Right lobe of liver (tissue), 6 donors: Measurements from ENCODE around the gene CPNE6. TPM values are rescaled to one million over a fixed set of nuclear protein-coding genes. Genes with fewer than 3 reads are reported as not detected.
A peak's percentile ranks its signal among the peaks of the same experiment; 100 is the strongest.
"Not testable (repeated sequence)": the region's sequence is repeated elsewhere in the genome, so short reads cannot be mapped to it uniquely, and the experiment has no call there.

Experiments
- ATAC-seq, 4 donors: fragments of 200-7000 bp; cut with Tn5 transposase; one replicate each; pipeline ENCODE4 v1.9.1; 2020; ENCODE audit warnings: mild to moderate bottlenecking in 4 of 4, moderate library complexity in 4 of 4
- DNase-seq, 3 donors: peaks; one replicate each; pipeline ENCODE4 v3.0.0-alpha.2; 2020
- H3K27ac ChIP-seq, 3 donors: fragments of 200-600 bp; one replicate each; pipeline ENCODE4 v1.8.0; 2022
- H3K27me3 ChIP-seq, 2 donors: fragments of 200-600 bp; one replicate each; pipeline ENCODE4 v1.8.0; 2022
- H3K36me3 ChIP-seq, 4 donors: fragments of 200-600 bp; sonication (generic) in 1 of 4; one replicate each; pipeline versions ENCODE4 v1.5.1 to v1.8.0; 2017 to 2022; ENCODE audit warnings: control low read depth in 1 of 4
- H3K4me1 ChIP-seq, 4 donors: fragments of 200-600 bp; sonication (generic) in 1 of 4; one replicate each; pipeline versions ENCODE4 v1.5.1 to v1.8.0; 2017 to 2022; ENCODE audit warnings: control low read depth in 1 of 4
- H3K4me3 ChIP-seq, 3 donors: fragments of 200-600 bp; one replicate each; pipeline ENCODE4 v1.8.0; 2022
- H3K9me3 ChIP-seq, 4 donors: fragments of 200-600 bp; sonication (generic) in 1 of 4; one replicate each; pipeline versions ENCODE4 v1.5.1 to v1.8.0; 2017 to 2022; ENCODE audit warnings: control low read depth in 1 of 4
- CTCF ChIP-seq, 4 donors: fragments of 200-600 bp in 3 of 4; fragments of 450-650 bp in 1 of 4; IDR thresholded peaks; one replicate each; pipeline versions ENCODE4 v1.5.1 to v1.8.0; 2016 to 2022; ENCODE audit warnings: antibody characterized with exemption in 4 of 4, mild to moderate bottlenecking in 2 of 4
- POLR2A ChIP-seq: fragments of 450-650 bp; IDR thresholded peaks from one replicate; pipeline ENCODE4 v1.6.1; 2017; ENCODE audit warnings: antibody characterized with exemption, mild to moderate bottlenecking
- WGBS: methylation state at CpG from one replicate; pipeline ENCODE4 v1.1.6; 2018; ENCODE audit warnings: low coverage, low lambda C conversion rate; ENCODE audit not compliant: insufficient coverage; ENCODE audit errors: missing lambda C conversion rate; 5-methylcytosine and 5-hydroxymethylcytosine counted together
- intact Hi-C, 2 donors: fragments of 100-400 bp; cut with DNase I; formaldehyde crosslinking; loops; one replicate each; pipeline versions ENCODE4 v1.11.2 to v1.14.1; 2022
- total RNA-seq, 6 experiments: library from RNA; depleted of rRNA in 2 of 6; stranded (reverse); fragments of >200 nt in 2 of 6; fragmentation: NEBNext Ultra II Directional in 3 of 6; extraction: Animal tissue kit (Norgen Biotek cat#: 25700) in 3 of 6; gene quantifications; one replicate each; pipeline versions ENCODE4 v1.1.0 to v1.2.4, GENCODE V29; 2016 to 2023
- donor health status: DM: no; HTN: yes; CAD: no.
- donor health status: DM: no; HTN: no; CAD: no.
- donor health status: DM: no; HTN: no; CAD: no.
- donor health status: DM: no; HTN: yes; CAD: no.
- donor health status: DM: no; HTN: yes; CAD: no.

The CPNE6 gene
- total RNA-seq, 6 experiments from 2014 or later: 0.09 to 0.40 (median 0.18) TPM; not detected in 2

- Histone ChIP-seq H3K4me1 (peaks cover 0 to 9% (median 4%) of the 10 kb centered on the region in 4 donors), H3K27ac (no peak overlapping the region), H3K9me3 (no peaks in the 10 kb centered on the region), H3K27me3 (no peaks in the 10 kb centered on the region), H3K4me3 (no peak overlapping the region), H3K36me3 (no peaks in the 10 kb centered on the region)
- intact Hi-C loops: no loop called here
- 43% methylated on average over 2 of the region's 2 CpGs for WGBS
- ATAC-seq (no peak), DNase-seq (no peak)
- TF ChIP-seq CTCF (IDR thresholded peaks at IDR 0.05): no peak
- TF ChIP-seq POLR2A: no peak
Measured at GRCh38 chr14:24040692-24041091, 30.7 kb upstream of the CPNE6 start.

GRCh38 chr14:24042746-24043145 is 28.6 kb upstream of the CPNE6 start:
- intact Hi-C loops: no loop called here
- Histone ChIP-seq H3K9me3 (no peaks in the 10 kb centered on the region), H3K4me1 (no peaks in the 10 kb centered on the region), H3K27me3 (no peaks in the 10 kb centered on the region), H3K4me3 (no peak overlapping the region), H3K27ac (no peak overlapping the region), H3K36me3 (no peaks in the 10 kb centered on the region)
- ATAC-seq (peak in 1 of 4 donors; percentile 52), DNase-seq (peak in 1 of 3 donors; percentile 47)
- 52% methylated on average over 5 of the region's 5 CpGs for WGBS
- TF ChIP-seq CTCF (IDR thresholded peaks at IDR 0.05) (no peak), POLR2A (no peak)

GRCh38 chr14:24049002-24049401 is 22.4 kb upstream of the CPNE6 start:
- DNase-seq, H3K4me3 ChIP-seq, H3K27me3 ChIP-seq, H3K27ac ChIP-seq, H3K4me1 ChIP-seq, H3K36me3 ChIP-seq, intact Hi-C loops, H3K9me3 ChIP-seq: not testable (repeated sequence)
- 55% methylated on average over 2 of the region's 2 CpGs for WGBS
- ATAC-seq: peak in 1 of 4 donors; percentile 16

- 79% methylated on average over 3 of the region's 8 CpGs for WGBS
- H3K27ac ChIP-seq, ATAC-seq, DNase-seq, H3K4me1 ChIP-seq, intact Hi-C loops, H3K4me3 ChIP-seq, H3K36me3 ChIP-seq, H3K27me3 ChIP-seq, H3K9me3 ChIP-seq: not testable (repeated sequence)
Measured at GRCh38 chr14:24050753-24051152, 20.6 kb upstream of the CPNE6 start.

GRCh38 chr14:24051176-24051788 is 20.1 kb upstream of the CPNE6 start:
- Histone ChIP-seq H3K9me3 (no peaks in the 10 kb centered on the region), H3K36me3 (no peaks in the 10 kb centered on the region), H3K27me3 (no peaks in the 10 kb centered on the region), H3K4me3 (peak overlapping the region; percentile 38 to 63 (median 62)), H3K4me1 (peaks cover 0 to 8% (median 2%) of the 10 kb centered on the region in 4 donors), H3K27ac (peak overlapping the region in 1 of 3 donors; percentile 39)
- ATAC-seq (peak in 3 of 4 donors; percentile 1 to 16 (median 13)), DNase-seq (peak in 1 of 3 donors; percentile 48)
- intact Hi-C loops: no loop called here
- 45% methylated on average over 10 of the region's 20 CpGs for WGBS
- TF ChIP-seq CTCF (IDR thresholded peaks at IDR 0.05) (no peak), POLR2A (no peak)
